Omental fat pad (tissue), 4 donors: ENCODE measurements around the gene ACAP1. TPM values are rescaled to one million over a fixed set of nuclear protein-coding genes. Genes with fewer than 3 reads are reported as not detected.

Source experiments
- ATAC-seq: fragments of 150-250 bp; one replicate; pipeline ENCODE4 v1.9.1; 2016; ENCODE audit warnings: mild to moderate bottlenecking, moderate library complexity; ENCODE audit not compliant: low FRiP score
- DNase-seq: peaks from one replicate; pipeline ENCODE4 v3.0.0-alpha.2; 2019; ENCODE audit warnings: low spot score
- total RNA-seq, 4 donors: library from RNA; depleted of rRNA; stranded (reverse); fragments of >200 nt; gene quantifications; one replicate each; pipeline ENCODE4 v1.1.0, GENCODE V29; 2016
- TF ChIP-seq, protein P1 (sequence below), 3 donors: fragments of 450-650 bp; IDR thresholded peaks; one replicate each; pipeline ENCODE4 v1.5.1; 2016 to 2017; ENCODE audit warnings: antibody characterized with exemption in 3 of 3, mild to moderate bottlenecking in 3 of 3, moderate library complexity in 2 of 3

Gene ACAP1
- total RNA-seq, result 10 to 100 TPM in 1 of 4 donors, 1 to 10 TPM in 3; 3.3 to 13.1 (median 8.1) TPM

- ATAC-seq, result no peak
- no peak for DNase-seq
- TF ChIP-seq, protein P1, sequence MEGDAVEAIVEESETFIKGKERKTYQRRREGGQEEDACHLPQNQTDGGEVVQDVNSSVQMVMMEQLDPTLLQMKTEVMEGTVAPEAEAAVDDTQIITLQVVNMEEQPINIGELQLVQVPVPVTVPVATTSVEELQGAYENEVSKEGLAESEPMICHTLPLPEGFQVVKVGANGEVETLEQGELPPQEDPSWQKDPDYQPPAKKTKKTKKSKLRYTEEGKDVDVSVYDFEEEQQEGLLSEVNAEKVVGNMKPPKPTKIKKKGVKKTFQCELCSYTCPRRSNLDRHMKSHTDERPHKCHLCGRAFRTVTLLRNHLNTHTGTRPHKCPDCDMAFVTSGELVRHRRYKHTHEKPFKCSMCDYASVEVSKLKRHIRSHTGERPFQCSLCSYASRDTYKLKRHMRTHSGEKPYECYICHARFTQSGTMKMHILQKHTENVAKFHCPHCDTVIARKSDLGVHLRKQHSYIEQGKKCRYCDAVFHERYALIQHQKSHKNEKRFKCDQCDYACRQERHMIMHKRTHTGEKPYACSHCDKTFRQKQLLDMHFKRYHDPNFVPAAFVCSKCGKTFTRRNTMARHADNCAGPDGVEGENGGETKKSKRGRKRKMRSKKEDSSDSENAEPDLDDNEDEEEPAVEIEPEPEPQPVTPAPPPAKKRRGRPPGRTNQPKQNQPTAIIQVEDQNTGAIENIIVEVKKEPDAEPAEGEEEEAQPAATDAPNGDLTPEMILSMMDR (IDR thresholded peaks at IDR 0.05), result no peak
These were observed at the start of gene ACAP1 for GRCh38 chr17:7336240-7337175. ACAP1 (plus strand) TSS chr17:7336529; CDS start chr17:7336735, 206 bp downstream.

- DNase-seq (no peak), ATAC-seq (no peak)
- TF ChIP-seq, protein P1 (IDR thresholded peaks at IDR 0.05), result no peak
These were observed 46.9 kb upstream of the ACAP1 start for GRCh38 chr17:7289256-7290032.

- no peak for ATAC-seq
- no peak for DNase-seq
- TF ChIP-seq, protein P1 (IDR thresholded peaks at IDR 0.05), result no peak
These were observed 46.2 kb upstream of the ACAP1 start for GRCh38 chr17:7290166-7290565.

DNA sequence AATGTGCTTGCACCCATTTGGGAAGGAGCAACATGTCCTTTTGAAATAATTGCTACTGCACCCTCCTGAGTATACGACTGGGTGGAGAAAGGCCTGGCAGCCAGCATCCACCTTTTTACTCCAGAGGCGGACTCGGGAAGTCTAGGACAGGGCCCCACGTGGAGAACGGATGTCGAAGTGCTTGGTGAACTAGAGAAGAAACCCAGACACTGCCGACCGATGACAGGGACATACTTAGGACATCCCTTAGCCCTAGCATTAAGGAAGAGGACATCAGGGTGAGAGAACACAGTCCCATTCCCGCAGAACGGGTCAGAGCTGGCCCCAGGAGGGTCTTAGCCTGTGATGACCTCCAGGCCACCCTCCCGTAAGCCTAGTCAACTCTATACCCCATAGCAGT lies 45.6 kb upstream of the ACAP1 start:
- ATAC-seq, result no peak
- no peak for DNase-seq
- TF ChIP-seq, protein P1 (IDR thresholded peaks at IDR 0.05), result no peak

GRCh38 chr17:7292194-7292593 lies 44.1 kb upstream of the ACAP1 start:
- TF ChIP-seq, protein P1 (IDR thresholded peaks at IDR 0.05), result no peak
- ATAC-seq, result no peak

GRCh38 chr17:7292729-7293128 lies 43.6 kb upstream of the ACAP1 start:
- TF ChIP-seq, protein P1 (IDR thresholded peaks at IDR 0.05), result no peak
- peak; percentile 41 for ATAC-seq
- no peak for DNase-seq

More at GRCh38 chr17:7292194-7292593, 44.1 kb upstream of the ACAP1 start:
- no peak for DNase-seq
